Panc1 (cell line): ENCODE data around the gene CCDC86. TPM values are rescaled to one million over a fixed set of nuclear protein-coding genes. Genes with fewer than 3 reads are reported as not detected.

Experiments used
- ATAC-seq: fragments of 200-7000 bp; cut with Tn5 transposase; 2 replicates; pipeline ENCODE4 v1.9.1; 2020; ENCODE audit warnings: mild to moderate bottlenecking, moderate library complexity
- BruUV-seq: library from RNA; stranded (reverse); fragments of 400-500 nt; replicated peaks from 2 replicates; lab custom pipeline; 2021; lab: Mats Ljungman, UMichigan
- CTCF ChIA-PET: fragments of 300-600 bp; sonication (Branson Sonifier 250); formaldehyde crosslinking; loops from one replicate; lab custom pipeline; 2022; ENCODE audit warnings: antibody characterized with exemption; lab: Charles Lee
- POLR2A ChIA-PET: fragments of 300-600 bp; sonication (Branson Sonifier 250); formaldehyde crosslinking; loops from one replicate; lab custom pipeline; 2022; ENCODE audit warnings: antibody characterized with exemption; lab: Charles Lee
- DNase-seq: peaks from one replicate; pipeline ENCODE4 v3.0.0-alpha.2; 2010; ENCODE audit warnings: low read depth, low spot score
- H3K27ac ChIP-seq: 2 replicates; pipeline ENCODE4 v1.5.1; 2011; ENCODE audit warnings: mild to moderate bottlenecking, low read length, inconsistent platforms
- H3K27me3 ChIP-seq: fragments of 200-500 bp; sonication (Bioruptor generic); 2 replicates; pipeline ENCODE4 v1.6.0; 2014; ENCODE audit warnings: low read length, inconsistent platforms; ENCODE audit not compliant: control insufficient read depth, insufficient read depth
- H3K36me3 ChIP-seq: fragments of 200-500 bp; sonication (Bioruptor generic); 2 replicates; pipeline ENCODE4 v1.5.1; 2014; ENCODE audit warnings: inconsistent platforms, mild to moderate bottlenecking, low read length, moderate library complexity; ENCODE audit not compliant: control insufficient read depth, insufficient read depth
- H3K4me1 ChIP-seq: 2 replicates; pipeline ENCODE4 v1.5.1; 2011; ENCODE audit warnings: inconsistent platforms, mild to moderate bottlenecking, low read length, moderate library complexity; ENCODE audit not compliant: control insufficient read depth, insufficient read depth
- H3K4me3 ChIP-seq, 2 experiments: 2 replicates each; pipeline ENCODE4 v1.5.1; 2011 to 2012; ENCODE audit warnings: low read depth in 2 of 2, low read length in 2 of 2, mild to moderate bottlenecking in 2 of 2, inconsistent platforms in 1 of 2, moderate library complexity in 1 of 2
- H3K9me3 ChIP-seq: fragments of 200-500 bp; sonication (Bioruptor generic); 2 replicates; pipeline ENCODE4 v1.5.1; 2014; ENCODE audit warnings: low read depth, mild to moderate bottlenecking, inconsistent platforms, low read length, moderate library complexity; ENCODE audit not compliant: control insufficient read depth, insufficient read depth
- POLR2AphosphoS5 ChIP-seq: IDR thresholded peaks from 2 replicates; pipeline ENCODE4 v1.6.1; 2012; ENCODE audit warnings: mild to moderate bottlenecking, low read depth, low read length, moderate library complexity
- SIN3A ChIP-seq: IDR thresholded peaks from 2 replicates; pipeline ENCODE4 v1.6.1; 2012; ENCODE audit warnings: low read depth, mild to moderate bottlenecking, low read length, moderate library complexity, borderline replicate concordance; ENCODE audit not compliant: insufficient read depth
- TCF7L2 ChIP-seq: IDR thresholded peaks from 2 replicates; pipeline ENCODE4 v1.6.1; 2011; ENCODE audit warnings: mild to moderate bottlenecking, low read depth, low read length, inconsistent platforms
- in situ Hi-C: cut with HindIII; loops from 2 replicates; pipeline ENCODE4 v1.10.0; 2016; ENCODE audit warnings: low sequenced_read_pairs, low pct_unique_long_range_greater_than_20kb
- intact Hi-C: fragments of 100-400 bp; cut with micrococcal nuclease; formaldehyde crosslinking; loops from one replicate; pipeline ENCODE4 v1.10.0; 2022; ENCODE audit not compliant: unreplicated experiment
- total RNA-seq: library from RNA; stranded (reverse); gene quantifications from one replicate; pipeline ENCODE4 v1.2.1, GENCODE V29; 2021; ENCODE audit not compliant: unreplicated experiment
- TF ChIP-seq, protein P1 (sequence below), 2 experiments: IDR thresholded peaks; 2 replicates each; pipeline ENCODE4 v1.6.1; 2011 to 2012; ENCODE audit warnings: low read depth in 2 of 2, control low read depth in 1 of 2, low read length in 1 of 2, mild to moderate bottlenecking in 1 of 2, moderate library complexity in 1 of 2; ENCODE audit not compliant: insufficient read depth in 1 of 2

The CCDC86 gene
- total RNA-seq, 1 experiment from 2014 or later, result 70.2 TPM

DNA sequence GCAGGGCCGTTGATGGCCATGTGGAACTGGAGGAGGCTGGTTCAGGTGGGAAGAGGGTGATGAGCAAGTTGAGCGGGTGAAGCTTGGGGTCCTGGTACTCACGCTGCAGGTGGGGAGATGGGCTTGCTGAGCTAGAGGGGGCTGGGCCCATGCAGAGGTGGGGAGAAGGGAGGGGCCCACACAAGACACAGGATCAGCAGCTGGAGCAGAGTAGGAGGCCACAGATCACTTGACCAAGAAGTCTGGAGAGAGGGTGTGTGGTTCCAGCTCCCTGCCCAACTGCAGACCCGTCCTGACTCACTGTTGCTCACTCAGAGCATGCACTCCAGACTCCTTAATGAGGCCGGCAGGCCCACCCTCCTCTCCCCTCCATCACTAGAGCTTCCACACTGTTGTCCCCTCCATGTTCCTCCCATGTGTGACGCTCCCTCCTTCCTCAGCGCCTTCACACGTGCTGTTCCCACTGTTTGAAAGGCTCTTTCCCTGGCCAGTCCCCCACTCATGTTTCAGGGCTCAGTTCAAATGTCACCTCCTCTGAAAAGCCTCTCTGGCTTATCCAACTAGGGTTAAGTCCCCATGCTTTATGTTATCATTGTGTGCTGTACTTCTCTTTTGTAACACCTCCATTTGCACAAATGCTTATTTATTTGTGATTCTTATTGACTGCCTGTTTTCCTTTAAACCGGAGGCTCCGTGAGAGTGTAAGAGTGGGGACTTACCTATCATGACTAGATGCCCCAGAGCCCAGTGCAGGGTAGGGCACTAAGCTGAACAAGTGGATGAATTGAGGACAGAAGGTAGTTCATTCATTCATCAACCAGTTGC lies 2.3 kb downstream of the CCDC86 start:
- Histone ChIP-seq H3K9me3 (no peaks in the 10 kb centered on the region), H3K36me3 (peaks cover 2% of the 10 kb centered on the region), H3K4me3 (peak overlapping the region; percentile 89 to 91), H3K27me3 (no peaks in the 10 kb centered on the region), H3K4me1 (peaks cover 25% of the 10 kb centered on the region), H3K27ac (peak overlapping the region; percentile 26)
- DNase-seq, result no peak
- POLR2A ChIA-PET, result no interaction called here
- in situ Hi-C loops, result no loop called here
- intact Hi-C loops, result no loop called here
- CTCF ChIA-PET, result no interaction called here
- ATAC-seq, result no peak
- no TSS peak for BruUV-seq
- no peak for TF ChIP-seq POLR2AphosphoS5
- no peak for TF ChIP-seq SIN3A
- no peak for TF ChIP-seq TCF7L2

DNA sequence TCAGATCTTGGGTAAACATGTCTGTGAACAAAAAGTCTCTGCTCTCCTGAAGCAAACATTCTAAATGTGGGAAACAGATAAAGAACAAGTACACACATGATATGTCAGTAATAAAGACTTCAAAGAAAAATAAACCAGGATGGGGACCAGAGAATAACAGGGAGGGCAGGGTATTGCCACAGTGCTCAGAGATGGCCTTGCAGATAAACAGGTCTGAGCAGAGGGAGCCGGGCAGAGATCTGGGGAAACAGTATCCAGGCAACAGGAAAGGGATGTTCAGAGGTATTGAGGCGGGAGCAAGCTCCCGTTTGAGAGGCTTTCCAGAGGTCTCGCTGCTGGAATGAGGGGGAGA lies 2.9 kb downstream of the CCDC86 start:
- CTCF ChIA-PET, result no interaction called here
- Histone ChIP-seq H3K27me3 (no peaks in the 10 kb centered on the region), H3K36me3 (peaks cover 4% of the 10 kb centered on the region), H3K4me3 (peak overlapping the region; percentile 89 to 91; a peak in 3 of 4 replicates), H3K9me3 (no peaks in the 10 kb centered on the region), H3K27ac (no peak overlapping the region), H3K4me1 (peaks cover 25% of the 10 kb centered on the region)
- ATAC-seq, result no peak
- intact Hi-C loops, result no loop called here
- in situ Hi-C loops, result no loop called here
- BruUV-seq, result no TSS peak
- TF ChIP-seq SIN3A, result no peak
- no peak for TF ChIP-seq POLR2AphosphoS5
- TF ChIP-seq, protein P1, sequence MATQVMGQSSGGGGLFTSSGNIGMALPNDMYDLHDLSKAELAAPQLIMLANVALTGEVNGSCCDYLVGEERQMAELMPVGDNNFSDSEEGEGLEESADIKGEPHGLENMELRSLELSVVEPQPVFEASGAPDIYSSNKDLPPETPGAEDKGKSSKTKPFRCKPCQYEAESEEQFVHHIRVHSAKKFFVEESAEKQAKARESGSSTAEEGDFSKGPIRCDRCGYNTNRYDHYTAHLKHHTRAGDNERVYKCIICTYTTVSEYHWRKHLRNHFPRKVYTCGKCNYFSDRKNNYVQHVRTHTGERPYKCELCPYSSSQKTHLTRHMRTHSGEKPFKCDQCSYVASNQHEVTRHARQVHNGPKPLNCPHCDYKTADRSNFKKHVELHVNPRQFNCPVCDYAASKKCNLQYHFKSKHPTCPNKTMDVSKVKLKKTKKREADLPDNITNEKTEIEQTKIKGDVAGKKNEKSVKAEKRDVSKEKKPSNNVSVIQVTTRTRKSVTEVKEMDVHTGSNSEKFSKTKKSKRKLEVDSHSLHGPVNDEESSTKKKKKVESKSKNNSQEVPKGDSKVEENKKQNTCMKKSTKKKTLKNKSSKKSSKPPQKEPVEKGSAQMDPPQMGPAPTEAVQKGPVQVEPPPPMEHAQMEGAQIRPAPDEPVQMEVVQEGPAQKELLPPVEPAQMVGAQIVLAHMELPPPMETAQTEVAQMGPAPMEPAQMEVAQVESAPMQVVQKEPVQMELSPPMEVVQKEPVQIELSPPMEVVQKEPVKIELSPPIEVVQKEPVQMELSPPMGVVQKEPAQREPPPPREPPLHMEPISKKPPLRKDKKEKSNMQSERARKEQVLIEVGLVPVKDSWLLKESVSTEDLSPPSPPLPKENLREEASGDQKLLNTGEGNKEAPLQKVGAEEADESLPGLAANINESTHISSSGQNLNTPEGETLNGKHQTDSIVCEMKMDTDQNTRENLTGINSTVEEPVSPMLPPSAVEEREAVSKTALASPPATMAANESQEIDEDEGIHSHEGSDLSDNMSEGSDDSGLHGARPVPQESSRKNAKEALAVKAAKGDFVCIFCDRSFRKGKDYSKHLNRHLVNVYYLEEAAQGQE (IDR thresholded peaks at IDR 0.05; ENCODE audit: insufficient read depth in 1 of 2, low read depth in 2 of 2, low read length in 1 of 2), result no peak
- POLR2A ChIA-PET, result no interaction called here
- no peak for DNase-seq

DNA sequence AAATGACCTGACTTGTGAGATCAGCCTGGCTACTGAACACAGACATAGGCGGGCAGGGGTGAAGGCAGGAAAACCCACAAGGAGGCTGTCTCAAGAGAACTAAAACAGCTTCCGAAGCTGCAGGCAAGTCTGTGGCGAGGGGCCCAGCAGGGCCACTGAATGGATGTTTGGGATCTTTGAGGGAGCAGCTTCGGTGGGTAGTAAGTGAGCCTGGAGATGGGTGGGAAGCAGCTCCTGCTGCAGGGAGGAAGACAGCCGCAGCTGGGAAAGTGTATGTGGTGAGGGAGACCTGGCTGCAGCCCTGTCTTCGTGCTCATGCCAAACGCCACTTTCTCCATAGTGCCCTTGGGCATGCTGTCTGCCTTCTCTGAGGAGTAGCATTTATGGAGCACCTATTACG lies 3.4 kb downstream of the CCDC86 start:
- Histone ChIP-seq H3K4me1 (peaks cover 25% of the 10 kb centered on the region), H3K27ac (no peak overlapping the region), H3K4me3 (no peak overlapping the region; a peak in 1 of 4 replicates), H3K36me3 (peaks cover 4% of the 10 kb centered on the region), H3K9me3 (no peaks in the 10 kb centered on the region), H3K27me3 (no peaks in the 10 kb centered on the region)
- POLR2A ChIA-PET, result no interaction called here
- BruUV-seq, result no TSS peak
- intact Hi-C loops (no loop called here), in situ Hi-C loops (no loop called here)
- DNase-seq, result no peak
- TF ChIP-seq SIN3A, result no peak
- no peak for TF ChIP-seq POLR2AphosphoS5
- TF ChIP-seq, protein P1 (IDR thresholded peaks at IDR 0.05; ENCODE audit: insufficient read depth in 1 of 2, low read depth in 2 of 2, low read length in 1 of 2), result no peak
- no peak for TF ChIP-seq TCF7L2
- CTCF ChIA-PET, result no interaction called here
- no peak for ATAC-seq
